SJSA1 (cell line): ENCODE data around the gene NACC2. TPM values are rescaled to one million over a fixed set of nuclear protein-coding genes. Genes with fewer than 3 reads are reported as not detected.
"Not testable (repeated sequence)": the region's sequence is repeated elsewhere in the genome, so short reads cannot be mapped to it uniquely, and the experiment has no call there.

ENCODE experiments used
- DNase-seq, 2 experiments: peaks; one replicate each; pipeline ENCODE4 v3.0.0-alpha.2; 2015 to 2020; ENCODE audit warnings: low spot score in 2 of 2, low read depth in 1 of 2
- H3K27ac ChIP-seq: fragments of 250-450 bp; sonication (Bioruptor Pico); 2 replicates; pipeline ENCODE4 v1.5.1; 2020; ENCODE audit warnings: mild to moderate bottlenecking, moderate library complexity
- H3K27me3 ChIP-seq: fragments of 250-450 bp; sonication (Bioruptor Pico); replicated peaks from 2 replicates; pipeline ENCODE4 v1.5.1; 2020; ENCODE audit warnings: mild to moderate bottlenecking, moderate library complexity
- H3K36me3 ChIP-seq: fragments of 250-450 bp; sonication (Bioruptor Pico); 2 replicates; pipeline ENCODE4 v1.5.1; 2020; ENCODE audit warnings: mild to moderate bottlenecking
- H3K4me1 ChIP-seq: fragments of 250-450 bp; sonication (Bioruptor Pico); replicated peaks from 2 replicates; pipeline ENCODE4 v1.6.1; 2021; ENCODE audit warnings: mild to moderate bottlenecking
- H3K4me3 ChIP-seq: fragments of 250-450 bp; sonication (Bioruptor Pico); 2 replicates; pipeline ENCODE4 v1.5.1; 2020; ENCODE audit warnings: mild to moderate bottlenecking
- H3K9me3 ChIP-seq: fragments of 250-450 bp; sonication (Bioruptor Pico); replicated peaks from 2 replicates; pipeline ENCODE4 v1.5.1; 2020; ENCODE audit warnings: mild to moderate bottlenecking
- total RNA-seq: library from RNA; depleted of rRNA; stranded (reverse); fragments of >200 nt; shearing (Covaris generic); gene quantifications from 2 replicates; pipeline ENCODE4 v1.2.3, GENCODE V29; 2014

The NACC2 gene
- total RNA-seq, 1 experiment from 2014 or later, result 20.2 TPM

- no peak for DNase-seq
- no peaks in the 10 kb centered on the region for H3K36me3 ChIP-seq
- H3K9me3 ChIP-seq, result no peaks in the 10 kb centered on the region
- no peaks in the 10 kb centered on the region for H3K4me1 ChIP-seq
- H3K27ac ChIP-seq, result no peak overlapping the region
- no peaks in the 10 kb centered on the region for H3K27me3 ChIP-seq
- no peak overlapping the region for H3K4me3 ChIP-seq
Measured at GRCh38 chr9:136080716-136081112, 14.4 kb downstream of the NACC2 start.

GRCh38 chr9:136079916-136080246 lies 15.2 kb downstream of the NACC2 start:
- H3K27me3 ChIP-seq, result no peaks in the 10 kb centered on the region
- no peaks in the 10 kb centered on the region for H3K9me3 ChIP-seq
- H3K36me3 ChIP-seq, result peaks cover under 1% of the 10 kb centered on the region; the same call in 1 of the 2 replicates
- H3K27ac ChIP-seq, result no peak overlapping the region
- no peak for DNase-seq
- no peaks in the 10 kb centered on the region for H3K4me1 ChIP-seq
- no peak overlapping the region for H3K4me3 ChIP-seq

- Histone ChIP-seq H3K27ac (no peak overlapping the region), H3K4me1 (no peaks in the 10 kb centered on the region), H3K27me3 (no peaks in the 10 kb centered on the region), H3K36me3 (peaks cover 5% of the 10 kb centered on the region; the same call in 1 of the 2 replicates), H3K4me3 (no peak overlapping the region), H3K9me3 (no peaks in the 10 kb centered on the region)
- no peak for DNase-seq
Measured at GRCh38 chr9:136079211-136079915, 15.7 kb downstream of the NACC2 start.

- Histone ChIP-seq H3K27me3 (no peaks in the 10 kb centered on the region), H3K36me3 (peaks cover 5% of the 10 kb centered on the region; the same call in 1 of the 2 replicates), H3K4me3 (no peak overlapping the region), H3K9me3 (no peaks in the 10 kb centered on the region), H3K27ac (no peak overlapping the region), H3K4me1 (no peaks in the 10 kb centered on the region)
- DNase-seq, result no peak
Measured at GRCh38 chr9:136078498-136079011, 16.5 kb downstream of the NACC2 start.

- H3K4me1 ChIP-seq, result no peaks in the 10 kb centered on the region
Measured at GRCh38 chr9:136078024-136078423, 17.1 kb downstream of the NACC2 start.

GRCh38 chr9:136077491-136077890 lies 17.6 kb downstream of the NACC2 start:
- H3K27ac ChIP-seq, result no peak overlapping the region
- no peak for DNase-seq
- no peaks in the 10 kb centered on the region for H3K4me1 ChIP-seq
- H3K27me3 ChIP-seq, result no peaks in the 10 kb centered on the region
- no peaks in the 10 kb centered on the region for H3K9me3 ChIP-seq
- H3K4me3 ChIP-seq, result no peak overlapping the region
- peaks cover 5% of the 10 kb centered on the region; the same call in 1 of the 2 replicates for H3K36me3 ChIP-seq

More at GRCh38 chr9:136078024-136078423, 17.1 kb downstream of the NACC2 start:
- peaks cover 5% of the 10 kb centered on the region; the same call in 1 of the 2 replicates for H3K36me3 ChIP-seq
- no peaks in the 10 kb centered on the region for H3K9me3 ChIP-seq
- DNase-seq, result no peak
- no peak overlapping the region for H3K4me3 ChIP-seq
- H3K27ac ChIP-seq, result no peak overlapping the region
- H3K27me3 ChIP-seq, result no peaks in the 10 kb centered on the region

GRCh38 chr9:136075881-136076678 lies 19.0 kb downstream of the NACC2 start:
- Histone ChIP-seq H3K9me3 (no peaks in the 10 kb centered on the region), H3K4me3 (no peak overlapping the region), H3K27me3 (no peaks in the 10 kb centered on the region), H3K36me3 (peaks cover 5% of the 10 kb centered on the region; the same call in 1 of the 2 replicates), H3K27ac (no peak overlapping the region), H3K4me1 (no peaks in the 10 kb centered on the region)
- no peak for DNase-seq

- Histone ChIP-seq H3K27me3 (no peaks in the 10 kb centered on the region), H3K4me1 (no peaks in the 10 kb centered on the region), H3K36me3 (peaks cover 5% of the 10 kb centered on the region; the same call in 1 of the 2 replicates), H3K4me3 (no peak overlapping the region), H3K27ac (no peak overlapping the region), H3K9me3 (no peaks in the 10 kb centered on the region)
- no peak for DNase-seq
Measured at GRCh38 chr9:136075134-136075841, 19.8 kb downstream of the NACC2 start.

- no peak overlapping the region for H3K27ac ChIP-seq
- H3K27me3 ChIP-seq, result no peaks in the 10 kb centered on the region
- H3K36me3 ChIP-seq, result peaks cover 5% of the 10 kb centered on the region; the same call in 1 of the 2 replicates
- no peaks in the 10 kb centered on the region for H3K4me1 ChIP-seq
- H3K9me3 ChIP-seq, result no peaks in the 10 kb centered on the region
- no peak overlapping the region for H3K4me3 ChIP-seq
- DNase-seq, result no peak
Measured at GRCh38 chr9:136074706-136075105, 20.4 kb downstream of the NACC2 start.

GRCh38 chr9:136062657-136063439 lies 32.2 kb downstream of the NACC2 start:
- no peak overlapping the region for H3K27ac ChIP-seq
- H3K4me1 ChIP-seq, result peaks cover 13% of the 10 kb centered on the region
- no peaks in the 10 kb centered on the region for H3K9me3 ChIP-seq
- H3K4me3 ChIP-seq, result no peak overlapping the region
- no peak for DNase-seq
- no peaks in the 10 kb centered on the region; the same call in 1 of the 2 replicates for H3K36me3 ChIP-seq
- H3K27me3 ChIP-seq, result no peaks in the 10 kb centered on the region

- not testable (repeated sequence) for H3K4me3 ChIP-seq, H3K9me3 ChIP-seq, H3K36me3 ChIP-seq, DNase-seq, H3K27ac ChIP-seq, H3K27me3 ChIP-seq
- H3K4me1 ChIP-seq, result peaks cover 13% of the 10 kb centered on the region
Measured at GRCh38 chr9:136061916-136062315, 33.2 kb downstream of the NACC2 start.

GRCh38 chr9:136061405-136061804 lies 33.7 kb downstream of the NACC2 start:
- Histone ChIP-seq H3K27ac (no peak overlapping the region), H3K4me1 (peaks cover 16% of the 10 kb centered on the region), H3K9me3 (no peaks in the 10 kb centered on the region), H3K27me3 (no peaks in the 10 kb centered on the region), H3K4me3 (no peak overlapping the region), H3K36me3 (no peaks in the 10 kb centered on the region; the same call in 1 of the 2 replicates)
- no peak for DNase-seq
